GM12864 (cell line): ENCODE data around the gene ST6GALNAC3.

Source experiments
- DNase-seq: peaks from one replicate; pipeline ENCODE4 v3.0.0-alpha.2; 2011; ENCODE audit warnings: low read depth
- H3K4me3 ChIP-seq: 2 replicates; pipeline ENCODE4 v1.5.1; 2011; ENCODE audit warnings: mild to moderate bottlenecking, low read depth, low read length, control low read depth
- CTCF ChIP-seq: IDR thresholded peaks from 2 replicates; pipeline ENCODE4 v1.5.1; 2011; ENCODE audit warnings: low read depth, mild to moderate bottlenecking, moderate library complexity, low read length, control low read depth, inconsistent platforms; ENCODE audit errors: missing control alignments

Gene ST6GALNAC3

GRCh38 chr1:76259270-76259669 is 184.7 kb downstream of the ST6GALNAC3 start:
- no peak for TF ChIP-seq CTCF
- no peak overlapping the region for H3K4me3 ChIP-seq
- DNase-seq = no peak

- no peak for DNase-seq
- H3K4me3 ChIP-seq = no peak overlapping the region
- TF ChIP-seq CTCF = no peak
Observed at GRCh38 chr1:76260279-76260678, 185.7 kb downstream of the ST6GALNAC3 start.

- no peak for TF ChIP-seq CTCF
- no peak for DNase-seq
Observed at GRCh38 chr1:76262601-76263000, 188.1 kb downstream of the ST6GALNAC3 start.

GRCh38 chr1:76264642-76265041 is 190.1 kb downstream of the ST6GALNAC3 start:
- TF ChIP-seq CTCF = no peak
- H3K4me3 ChIP-seq = no peak overlapping the region
- no peak for DNase-seq

More at GRCh38 chr1:76262601-76263000, 188.1 kb downstream of the ST6GALNAC3 start:
- H3K4me3 ChIP-seq = no peak overlapping the region

- no peak for TF ChIP-seq CTCF
- no peak overlapping the region for H3K4me3 ChIP-seq
- no peak for DNase-seq
Observed at GRCh38 chr1:76266762-76267161, 192.2 kb downstream of the ST6GALNAC3 start.

- H3K4me3 ChIP-seq = no peak overlapping the region
- no peak for DNase-seq
- no peak for TF ChIP-seq CTCF
Observed at GRCh38 chr1:76267631-76268030, 193.1 kb downstream of the ST6GALNAC3 start.

- TF ChIP-seq CTCF = no peak
- no peak for DNase-seq
- no peak overlapping the region for H3K4me3 ChIP-seq
Observed at GRCh38 chr1:76268341-76268740, 193.8 kb downstream of the ST6GALNAC3 start.
